ENCODE measurements around the gene HPSE.

GRCh38 chr4:83272900-83273299 lies 61.7 kb downstream of the HPSE start:
- TF ChIP-seq, protein P1, sequence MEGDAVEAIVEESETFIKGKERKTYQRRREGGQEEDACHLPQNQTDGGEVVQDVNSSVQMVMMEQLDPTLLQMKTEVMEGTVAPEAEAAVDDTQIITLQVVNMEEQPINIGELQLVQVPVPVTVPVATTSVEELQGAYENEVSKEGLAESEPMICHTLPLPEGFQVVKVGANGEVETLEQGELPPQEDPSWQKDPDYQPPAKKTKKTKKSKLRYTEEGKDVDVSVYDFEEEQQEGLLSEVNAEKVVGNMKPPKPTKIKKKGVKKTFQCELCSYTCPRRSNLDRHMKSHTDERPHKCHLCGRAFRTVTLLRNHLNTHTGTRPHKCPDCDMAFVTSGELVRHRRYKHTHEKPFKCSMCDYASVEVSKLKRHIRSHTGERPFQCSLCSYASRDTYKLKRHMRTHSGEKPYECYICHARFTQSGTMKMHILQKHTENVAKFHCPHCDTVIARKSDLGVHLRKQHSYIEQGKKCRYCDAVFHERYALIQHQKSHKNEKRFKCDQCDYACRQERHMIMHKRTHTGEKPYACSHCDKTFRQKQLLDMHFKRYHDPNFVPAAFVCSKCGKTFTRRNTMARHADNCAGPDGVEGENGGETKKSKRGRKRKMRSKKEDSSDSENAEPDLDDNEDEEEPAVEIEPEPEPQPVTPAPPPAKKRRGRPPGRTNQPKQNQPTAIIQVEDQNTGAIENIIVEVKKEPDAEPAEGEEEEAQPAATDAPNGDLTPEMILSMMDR (IDR thresholded peaks at IDR 0.05): no peak
- TF ChIP-seq EZH2 (IDR thresholded peaks at IDR 0.05; ENCODE audit: borderline replicate concordance, insufficient read depth, low read depth, low read length, poor library complexity, severe bottlenecking): no peak
